ENCODE data around the gene SLC47A1. TPM values are rescaled to one million over a fixed set of nuclear protein-coding genes. Genes with fewer than 3 reads are reported as not detected.

SLC47A1 gene
- total and polyA plus RNA-seq, 2 of the 13 experiments (the other 11 are each of a cell fraction or from before 2014, with no cell fraction given): 42.1 to 67.5 TPM

DNA sequence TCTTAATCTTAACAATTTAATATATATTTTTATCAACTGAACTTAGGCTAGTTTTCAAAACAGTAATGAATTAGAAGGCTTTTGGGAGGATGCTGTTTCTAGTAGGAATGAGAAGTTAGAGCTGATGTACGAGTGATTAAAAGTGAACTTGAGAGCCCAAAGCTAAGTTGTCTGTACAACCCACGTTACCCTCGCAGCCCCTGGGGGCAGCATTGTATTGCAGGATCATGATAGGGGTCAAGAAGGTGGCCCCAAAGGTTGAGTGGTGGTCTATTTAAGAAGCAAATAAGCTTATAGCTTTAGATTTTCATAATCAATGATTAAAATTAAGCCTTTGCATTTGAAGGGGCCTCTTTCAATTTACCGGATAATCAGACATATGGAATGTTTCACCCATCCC is 81.2 kb downstream of the SLC47A1 start:
- POLR2A ChIA-PET: interaction anchor here (1.4 kb wide), 1 partner anchor 34 kb away, joined by 3 read pairs; the partner anchor contains the start of gene ALDH3A2
- no peaks in the 10 kb centered on the region for H3K4me1 ChIP-seq (ENCODE audit: insufficient read depth, low read length)
- H3K4me2 ChIP-seq (ENCODE audit: low read depth, low read length): no peak overlapping the region
- H3K36me3 ChIP-seq (replicated peaks in 1 of 2; ENCODE audit: control insufficient read depth in 1 of 2, insufficient read depth in 2 of 2, low read length in 2 of 2): no peaks in the 10 kb centered on the region
- WGBS (ENCODE audit: low lambda C conversion rate): 91% methylated on average over 4 of the region's 4 CpGs
- DNase-seq (ENCODE audit: low spot score) (no peak), FAIRE-seq (no peak), ATAC-seq (no peak)
- H4K20me1 ChIP-seq (ENCODE audit: insufficient read depth, low read length): no peaks in the 10 kb centered on the region
- no peak overlapping the region for H3K4me3 ChIP-seq (replicated peaks in 1 of 3; ENCODE audit: insufficient read depth in 1 of 3, low read depth in 2 of 3, low read length in 3 of 3)
- no TSS peak for BruUV-seq (replicated peaks)
- H3K27ac ChIP-seq (ENCODE audit: extremely low read length, insufficient read depth, low read length): no peak overlapping the region
- peaks cover 22% of the 10 kb centered on the region for H3K9me3 ChIP-seq (ENCODE audit: low read length)
- no peaks in the 10 kb centered on the region for H3K27me3 ChIP-seq (ENCODE audit: control insufficient read depth in 1 of 2, insufficient read depth in 2 of 2, low read length in 2 of 2)
- H3K9ac ChIP-seq (ENCODE audit: insufficient read depth, low read depth, low read length): no peak overlapping the region
- intact Hi-C loops (cut with micrococcal nuclease; ENCODE audit: unreplicated experiment) (no loop called here), in situ Hi-C loops (cut with HindIII; ENCODE audit: extremely low pct_ligation_motif_present, low pct_unique_long_range_greater_than_20kb) (no loop called here)
- CTCF ChIA-PET (ENCODE audit: low intra/inter-chr PET ratio, low total read pairs): no interaction called here
- no peak overlapping the region for H2AFZ ChIP-seq (ENCODE audit: low read length)
- no peaks in the 10 kb centered on the region for H3K79me2 ChIP-seq (ENCODE audit: insufficient read depth, low read length)
- TF ChIP-seq, protein P1, sequence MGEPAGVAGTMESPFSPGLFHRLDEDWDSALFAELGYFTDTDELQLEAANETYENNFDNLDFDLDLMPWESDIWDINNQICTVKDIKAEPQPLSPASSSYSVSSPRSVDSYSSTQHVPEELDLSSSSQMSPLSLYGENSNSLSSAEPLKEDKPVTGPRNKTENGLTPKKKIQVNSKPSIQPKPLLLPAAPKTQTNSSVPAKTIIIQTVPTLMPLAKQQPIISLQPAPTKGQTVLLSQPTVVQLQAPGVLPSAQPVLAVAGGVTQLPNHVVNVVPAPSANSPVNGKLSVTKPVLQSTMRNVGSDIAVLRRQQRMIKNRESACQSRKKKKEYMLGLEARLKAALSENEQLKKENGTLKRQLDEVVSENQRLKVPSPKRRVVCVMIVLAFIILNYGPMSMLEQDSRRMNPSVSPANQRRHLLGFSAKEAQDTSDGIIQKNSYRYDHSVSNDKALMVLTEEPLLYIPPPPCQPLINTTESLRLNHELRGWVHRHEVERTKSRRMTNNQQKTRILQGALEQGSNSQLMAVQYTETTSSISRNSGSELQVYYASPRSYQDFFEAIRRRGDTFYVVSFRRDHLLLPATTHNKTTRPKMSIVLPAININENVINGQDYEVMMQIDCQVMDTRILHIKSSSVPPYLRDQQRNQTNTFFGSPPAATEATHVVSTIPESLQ (CRISPR knock-in tag; conservative IDR thresholded peaks at IDR 0.05): no peak
- TF ChIP-seq ARNTL (CRISPR knock-in tag; IDR thresholded peaks at IDR 0.05) (no peak), CAMTA2 (CRISPR knock-in tag; IDR thresholded peaks at IDR 0.05; ENCODE audit: borderline replicate concordance) (no peak), ZNF343 (CRISPR knock-in tag; IDR thresholded peaks at IDR 0.05) (no peak), ZSCAN20 (CRISPR knock-in tag; IDR thresholded peaks at IDR 0.05; ENCODE audit: borderline replicate concordance) (no peak), ZNF530 (CRISPR knock-in tag; IDR thresholded peaks at IDR 0.05; ENCODE audit: low read depth) (no peak), CHD2 (IDR thresholded peaks at IDR 0.05; ENCODE audit: low read depth, low read length) (no peak), ETV5 (CRISPR knock-in tag; IDR thresholded peaks at IDR 0.05; ENCODE audit: borderline replicate concordance) (no peak), STAG1 (CRISPR knock-in tag; IDR thresholded peaks at IDR 0.05) (peak; percentile 57), HNRNPK (IDR thresholded peaks at IDR 0.05; ENCODE audit: low read depth, low read length, poor library complexity, severe bottlenecking) (no peak), GABPA (IDR thresholded peaks at IDR 0.05; ENCODE audit: low read depth, low read length) (no peak), GABPA (CRISPR knock-in tag; IDR thresholded peaks at IDR 0.05; ENCODE audit: low read depth) (no peak)
- TF ChIP-seq, protein P2, sequence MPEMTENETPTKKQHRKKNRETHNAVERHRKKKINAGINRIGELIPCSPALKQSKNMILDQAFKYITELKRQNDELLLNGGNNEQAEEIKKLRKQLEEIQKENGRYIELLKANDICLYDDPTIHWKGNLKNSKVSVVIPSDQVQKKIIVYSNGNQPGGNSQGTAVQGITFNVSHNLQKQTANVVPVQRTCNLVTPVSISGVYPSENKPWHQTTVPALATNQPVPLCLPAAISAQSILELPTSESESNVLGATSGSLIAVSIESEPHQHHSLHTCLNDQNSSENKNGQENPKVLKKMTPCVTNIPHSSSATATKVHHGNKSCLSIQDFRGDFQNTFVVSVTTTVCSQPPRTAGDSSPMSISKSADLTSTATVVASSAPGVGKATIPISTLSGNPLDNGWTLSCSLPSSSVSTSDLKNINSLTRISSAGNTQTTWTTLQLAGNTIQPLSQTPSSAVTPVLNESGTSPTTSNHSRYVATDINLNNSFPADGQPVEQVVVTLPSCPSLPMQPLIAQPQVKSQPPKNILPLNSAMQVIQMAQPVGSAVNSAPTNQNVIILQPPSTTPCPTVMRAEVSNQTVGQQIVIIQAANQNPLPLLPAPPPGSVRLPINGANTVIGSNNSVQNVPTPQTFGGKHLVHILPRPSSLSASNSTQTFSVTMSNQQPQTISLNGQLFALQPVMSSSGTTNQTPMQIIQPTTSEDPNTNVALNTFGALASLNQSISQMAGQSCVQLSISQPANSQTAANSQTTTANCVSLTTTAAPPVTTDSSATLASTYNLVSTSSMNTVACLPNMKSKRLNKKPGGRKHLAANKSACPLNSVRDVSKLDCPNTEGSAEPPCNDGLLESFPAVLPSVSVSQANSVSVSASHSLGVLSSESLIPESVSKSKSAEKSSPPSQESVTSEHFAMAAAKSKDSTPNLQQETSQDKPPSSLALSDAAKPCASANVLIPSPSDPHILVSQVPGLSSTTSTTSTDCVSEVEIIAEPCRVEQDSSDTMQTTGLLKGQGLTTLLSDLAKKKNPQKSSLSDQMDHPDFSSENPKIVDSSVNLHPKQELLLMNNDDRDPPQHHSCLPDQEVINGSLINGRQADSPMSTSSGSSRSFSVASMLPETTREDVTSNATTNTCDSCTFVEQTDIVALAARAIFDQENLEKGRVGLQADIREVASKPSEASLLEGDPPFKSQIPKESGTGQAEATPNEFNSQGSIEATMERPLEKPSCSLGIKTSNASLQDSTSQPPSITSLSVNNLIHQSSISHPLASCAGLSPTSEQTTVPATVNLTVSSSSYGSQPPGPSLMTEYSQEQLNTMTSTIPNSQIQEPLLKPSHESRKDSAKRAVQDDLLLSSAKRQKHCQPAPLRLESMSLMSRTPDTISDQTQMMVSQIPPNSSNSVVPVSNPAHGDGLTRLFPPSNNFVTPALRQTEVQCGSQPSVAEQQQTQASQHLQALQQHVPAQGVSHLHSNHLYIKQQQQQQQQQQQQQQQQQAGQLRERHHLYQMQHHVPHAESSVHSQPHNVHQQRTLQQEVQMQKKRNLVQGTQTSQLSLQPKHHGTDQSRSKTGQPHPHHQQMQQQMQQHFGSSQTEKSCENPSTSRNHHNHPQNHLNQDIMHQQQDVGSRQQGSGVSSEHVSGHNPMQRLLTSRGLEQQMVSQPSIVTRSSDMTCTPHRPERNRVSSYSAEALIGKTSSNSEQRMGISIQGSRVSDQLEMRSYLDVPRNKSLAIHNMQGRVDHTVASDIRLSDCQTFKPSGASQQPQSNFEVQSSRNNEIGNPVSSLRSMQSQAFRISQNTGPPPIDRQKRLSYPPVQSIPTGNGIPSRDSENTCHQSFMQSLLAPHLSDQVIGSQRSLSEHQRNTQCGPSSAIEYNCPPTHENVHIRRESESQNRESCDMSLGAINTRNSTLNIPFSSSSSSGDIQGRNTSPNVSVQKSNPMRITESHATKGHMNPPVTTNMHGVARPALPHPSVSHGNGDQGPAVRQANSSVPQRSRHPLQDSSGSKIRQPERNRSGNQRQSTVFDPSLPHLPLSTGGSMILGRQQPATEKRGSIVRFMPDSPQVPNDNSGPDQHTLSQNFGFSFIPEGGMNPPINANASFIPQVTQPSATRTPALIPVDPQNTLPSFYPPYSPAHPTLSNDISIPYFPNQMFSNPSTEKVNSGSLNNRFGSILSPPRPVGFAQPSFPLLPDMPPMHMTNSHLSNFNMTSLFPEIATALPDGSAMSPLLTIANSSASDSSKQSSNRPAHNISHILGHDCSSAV (CRISPR knock-in tag; IDR thresholded peaks at IDR 0.05; ENCODE audit: borderline replicate concordance): no peak
- TF ChIP-seq, protein P3, sequence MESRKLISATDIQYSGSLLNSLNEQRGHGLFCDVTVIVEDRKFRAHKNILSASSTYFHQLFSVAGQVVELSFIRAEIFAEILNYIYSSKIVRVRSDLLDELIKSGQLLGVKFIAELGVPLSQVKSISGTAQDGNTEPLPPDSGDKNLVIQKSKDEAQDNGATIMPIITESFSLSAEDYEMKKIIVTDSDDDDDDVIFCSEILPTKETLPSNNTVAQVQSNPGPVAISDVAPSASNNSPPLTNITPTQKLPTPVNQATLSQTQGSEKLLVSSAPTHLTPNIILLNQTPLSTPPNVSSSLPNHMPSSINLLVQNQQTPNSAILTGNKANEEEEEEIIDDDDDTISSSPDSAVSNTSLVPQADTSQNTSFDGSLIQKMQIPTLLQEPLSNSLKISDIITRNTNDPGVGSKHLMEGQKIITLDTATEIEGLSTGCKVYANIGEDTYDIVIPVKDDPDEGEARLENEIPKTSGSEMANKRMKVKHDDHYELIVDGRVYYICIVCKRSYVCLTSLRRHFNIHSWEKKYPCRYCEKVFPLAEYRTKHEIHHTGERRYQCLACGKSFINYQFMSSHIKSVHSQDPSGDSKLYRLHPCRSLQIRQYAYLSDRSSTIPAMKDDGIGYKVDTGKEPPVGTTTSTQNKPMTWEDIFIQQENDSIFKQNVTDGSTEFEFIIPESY (CRISPR knock-in tag; IDR thresholded peaks at IDR 0.05): peak; percentile 66
